Neural progenitor cell (in vitro differentiated cells): ENCODE data around the gene RIPOR2. TPM values are rescaled to one million over a fixed set of nuclear protein-coding genes. Genes with fewer than 3 reads are reported as not detected.

Source experiments
- DNase-seq: peaks from one replicate; pipeline ENCODE4 v3.0.0-alpha.2; 2016; ENCODE audit warnings: low spot score
- H2AFZ ChIP-seq: fragments of 200-600 bp; sonication (generic); replicated peaks from 2 replicates; pipeline ENCODE4 v1.6.1; 2016; ENCODE audit warnings: antibody characterized with exemption
- H3F3A ChIP-seq: fragments of 200-600 bp; sonication (generic); 2 replicates; pipeline ENCODE4 v1.6.1; 2016; ENCODE audit warnings: antibody characterized with exemption, low read depth
- H3K27ac ChIP-seq: fragments of 200-600 bp; sonication (generic); 2 replicates; pipeline ENCODE4 v1.5.1; 2016; ENCODE audit warnings: mild to moderate bottlenecking
- H3K27me3 ChIP-seq: fragments of 200-600 bp; sonication (generic); 2 replicates; pipeline ENCODE4 v1.6.1; 2016; ENCODE audit warnings: mild to moderate bottlenecking, moderate library complexity
- H3K36me3 ChIP-seq: fragments of 200-600 bp; sonication (generic); 2 replicates; pipeline ENCODE4 v1.5.1; 2016
- H3K4me1 ChIP-seq: fragments of 200-600 bp; sonication (generic); 2 replicates; pipeline ENCODE4 v1.6.1; 2016; ENCODE audit warnings: mixed run types
- H3K4me2 ChIP-seq: fragments of 200-600 bp; sonication (generic); 2 replicates; pipeline ENCODE4 v1.6.1; 2016
- H3K4me3 ChIP-seq: fragments of 200-600 bp; sonication (generic); 2 replicates; pipeline ENCODE4 v1.5.1; 2016
- H3K79me2 ChIP-seq: fragments of 200-600 bp; sonication (generic); 2 replicates; pipeline ENCODE4 v1.6.1; 2016; ENCODE audit warnings: low read depth
- H3K9ac ChIP-seq: fragments of 200-600 bp; sonication (generic); 2 replicates; pipeline ENCODE4 v1.6.1; 2016
- H3K9me3 ChIP-seq: fragments of 200-600 bp; sonication (generic); 2 replicates; pipeline ENCODE4 v1.5.1; 2016; ENCODE audit warnings: low read depth
- H4K20me1 ChIP-seq: fragments of 200-600 bp; sonication (generic); 2 replicates; pipeline ENCODE4 v1.6.1; 2016; ENCODE audit warnings: low read depth
- H3K27ac Mint-ChIP-seq: 3 replicates; pipeline ENCODE4 v1.8.0; 2021; ENCODE audit warnings: mixed read lengths
- H3K27me3 Mint-ChIP-seq: 2 replicates; pipeline ENCODE4 v1.8.0; 2022; ENCODE audit warnings: low read depth, mild to moderate bottlenecking, inconsistent platforms, moderate library complexity, mixed read lengths; ENCODE audit not compliant: insufficient read depth
- H3K36me3 Mint-ChIP-seq: 3 replicates; pipeline ENCODE4 v1.8.0; 2021; ENCODE audit warnings: mixed read lengths
- H3K4me1 Mint-ChIP-seq: 3 replicates; pipeline ENCODE4 v1.8.0; 2021; ENCODE audit warnings: mixed read lengths
- H3K4me3 Mint-ChIP-seq: 3 replicates; pipeline ENCODE4 v1.8.0; 2021; ENCODE audit warnings: mild to moderate bottlenecking, moderate library complexity, mixed read lengths
- H3K9me3 Mint-ChIP-seq: 3 replicates; pipeline ENCODE4 v1.8.0; 2020; ENCODE audit warnings: mixed read lengths
- EZH2 ChIP-seq: fragments of 200-600 bp; sonication (generic); IDR thresholded peaks from 2 replicates; pipeline ENCODE4 v1.6.1; 2017; ENCODE audit warnings: antibody characterized with exemption, mild to moderate bottlenecking, moderate library complexity
- EZH2phosphoT487 ChIP-seq: fragments of 200-600 bp; sonication (generic); IDR thresholded peaks from 2 replicates; pipeline ENCODE4 v1.6.1; 2017; ENCODE audit warnings: antibody characterized with exemption
- total RNA-seq: library from RNA; depleted of rRNA; stranded (reverse); fragments of >200 nt; gene quantifications from 2 replicates; pipeline ENCODE4 v1.2.3, GENCODE V29; 2015; ENCODE audit warnings: low replicate concordance
- TF ChIP-seq, protein P1 (sequence below): fragments of 200-600 bp; sonication (generic); IDR thresholded peaks from 2 replicates; pipeline ENCODE4 v1.5.1; 2017; ENCODE audit warnings: antibody characterized with exemption, mild to moderate bottlenecking

The RIPOR2 gene
- total RNA-seq, 1 donor from 2014 or later: 0.26 TPM

DNA sequence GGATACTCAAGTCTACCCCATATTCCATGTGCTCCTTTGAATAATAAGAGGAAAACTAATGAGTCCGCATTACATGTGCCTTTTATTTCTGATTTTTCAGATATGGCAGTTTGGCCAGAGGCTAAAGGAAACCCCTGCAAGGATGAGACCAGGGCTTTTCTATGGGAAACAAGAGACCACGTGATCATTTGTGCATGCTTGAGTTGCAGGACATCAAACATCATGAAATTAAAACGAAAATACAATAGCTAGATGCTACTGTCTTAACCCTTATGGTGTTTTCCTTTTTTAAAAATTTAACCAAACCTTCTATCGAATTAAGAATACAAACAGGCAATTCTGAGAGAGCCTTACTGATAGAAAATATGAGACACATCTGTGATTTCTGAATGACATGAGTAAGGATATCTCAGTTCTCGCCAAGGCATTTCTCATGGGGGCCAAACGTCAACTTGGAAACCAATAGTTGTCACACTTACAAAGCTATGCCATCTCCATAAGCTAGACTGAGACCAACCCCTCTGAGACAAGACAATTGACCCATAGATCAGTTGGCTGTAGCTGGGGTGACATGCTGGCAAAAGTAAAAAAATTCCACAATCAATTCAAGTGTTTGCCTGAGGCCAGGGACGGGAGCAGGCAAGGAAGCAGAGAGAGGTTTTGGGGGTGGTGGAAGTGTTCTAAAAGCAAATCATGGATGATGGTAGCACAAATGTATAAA lies 52.8 kb downstream of the RIPOR2 start:
- peaks cover 14% of the 10 kb centered on the region for H3K4me1 ChIP-seq
- H3K27ac Mint-ChIP-seq: no peak overlapping the region
- H3K27me3 Mint-ChIP-seq: peaks cover 4% of the 10 kb centered on the region
- DNase-seq: no peak
- no peaks in the 10 kb centered on the region for H3F3A ChIP-seq
- no peaks in the 10 kb centered on the region for H3K27me3 ChIP-seq
- TF ChIP-seq EZH2phosphoT487 (no peak), EZH2 (no peak)
- TF ChIP-seq, protein P1, sequence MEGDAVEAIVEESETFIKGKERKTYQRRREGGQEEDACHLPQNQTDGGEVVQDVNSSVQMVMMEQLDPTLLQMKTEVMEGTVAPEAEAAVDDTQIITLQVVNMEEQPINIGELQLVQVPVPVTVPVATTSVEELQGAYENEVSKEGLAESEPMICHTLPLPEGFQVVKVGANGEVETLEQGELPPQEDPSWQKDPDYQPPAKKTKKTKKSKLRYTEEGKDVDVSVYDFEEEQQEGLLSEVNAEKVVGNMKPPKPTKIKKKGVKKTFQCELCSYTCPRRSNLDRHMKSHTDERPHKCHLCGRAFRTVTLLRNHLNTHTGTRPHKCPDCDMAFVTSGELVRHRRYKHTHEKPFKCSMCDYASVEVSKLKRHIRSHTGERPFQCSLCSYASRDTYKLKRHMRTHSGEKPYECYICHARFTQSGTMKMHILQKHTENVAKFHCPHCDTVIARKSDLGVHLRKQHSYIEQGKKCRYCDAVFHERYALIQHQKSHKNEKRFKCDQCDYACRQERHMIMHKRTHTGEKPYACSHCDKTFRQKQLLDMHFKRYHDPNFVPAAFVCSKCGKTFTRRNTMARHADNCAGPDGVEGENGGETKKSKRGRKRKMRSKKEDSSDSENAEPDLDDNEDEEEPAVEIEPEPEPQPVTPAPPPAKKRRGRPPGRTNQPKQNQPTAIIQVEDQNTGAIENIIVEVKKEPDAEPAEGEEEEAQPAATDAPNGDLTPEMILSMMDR: no peak
- H3K27ac ChIP-seq: no peak overlapping the region
- no peaks in the 10 kb centered on the region for H4K20me1 ChIP-seq
- no peak overlapping the region for H3K4me2 ChIP-seq
- peaks cover 8% of the 10 kb centered on the region for H3K4me1 Mint-ChIP-seq
- H3K79me2 ChIP-seq: no peaks in the 10 kb centered on the region
- H3K4me3 ChIP-seq: no peak overlapping the region
- no peak overlapping the region for H2AFZ ChIP-seq
- H3K9ac ChIP-seq: no peak overlapping the region
- H3K36me3 Mint-ChIP-seq: no peaks in the 10 kb centered on the region
- no peak overlapping the region for H3K4me3 Mint-ChIP-seq
- no peaks in the 10 kb centered on the region for H3K36me3 ChIP-seq
- peaks cover 5% of the 10 kb centered on the region for H3K9me3 Mint-ChIP-seq
- no peaks in the 10 kb centered on the region for H3K9me3 ChIP-seq

DNA sequence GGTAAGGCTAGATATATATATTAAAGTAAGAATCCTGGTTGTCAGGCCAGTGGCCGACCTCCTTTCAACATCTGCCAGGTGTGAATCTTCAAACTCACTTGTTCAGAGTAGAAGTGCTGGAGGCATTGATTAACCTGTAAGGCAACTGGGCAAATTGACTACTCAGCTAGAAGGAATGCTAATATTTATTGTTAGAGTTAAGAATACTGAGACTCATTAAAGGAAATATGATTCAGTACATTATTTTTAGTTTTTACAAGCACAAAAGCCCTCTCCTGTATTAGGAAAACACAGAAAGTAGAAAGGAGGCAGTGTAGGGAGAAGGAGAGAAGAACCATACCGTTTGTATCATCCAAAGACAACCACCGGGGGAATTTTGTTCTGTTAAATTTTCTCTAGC lies 53.5 kb downstream of the RIPOR2 start:
- no peaks in the 10 kb centered on the region for H4K20me1 ChIP-seq
- Mint-ChIP-seq H3K36me3 (no peaks in the 10 kb centered on the region), H3K27ac (no peak overlapping the region), H3K27me3 (peaks cover 4% of the 10 kb centered on the region), H3K9me3 (peaks cover 8% of the 10 kb centered on the region), H3K4me1 (peaks cover 4% of the 10 kb centered on the region), H3K4me3 (no peak overlapping the region)
- H3K27me3 ChIP-seq: no peaks in the 10 kb centered on the region
- H3K36me3 ChIP-seq: no peaks in the 10 kb centered on the region
- H3K9ac ChIP-seq: no peak overlapping the region
- no peak for TF ChIP-seq EZH2
- TF ChIP-seq EZH2phosphoT487: no peak
- TF ChIP-seq, protein P1: no peak
- H3K4me1 ChIP-seq: peaks cover 8% of the 10 kb centered on the region
- H3K4me2 ChIP-seq: no peak overlapping the region
- DNase-seq: no peak
- no peaks in the 10 kb centered on the region for H3K9me3 ChIP-seq
- no peak overlapping the region for H2AFZ ChIP-seq
- H3K4me3 ChIP-seq: no peak overlapping the region
- H3K79me2 ChIP-seq: no peaks in the 10 kb centered on the region
- no peak overlapping the region for H3K27ac ChIP-seq
- peaks cover under 1% of the 10 kb centered on the region for H3F3A ChIP-seq

DNA sequence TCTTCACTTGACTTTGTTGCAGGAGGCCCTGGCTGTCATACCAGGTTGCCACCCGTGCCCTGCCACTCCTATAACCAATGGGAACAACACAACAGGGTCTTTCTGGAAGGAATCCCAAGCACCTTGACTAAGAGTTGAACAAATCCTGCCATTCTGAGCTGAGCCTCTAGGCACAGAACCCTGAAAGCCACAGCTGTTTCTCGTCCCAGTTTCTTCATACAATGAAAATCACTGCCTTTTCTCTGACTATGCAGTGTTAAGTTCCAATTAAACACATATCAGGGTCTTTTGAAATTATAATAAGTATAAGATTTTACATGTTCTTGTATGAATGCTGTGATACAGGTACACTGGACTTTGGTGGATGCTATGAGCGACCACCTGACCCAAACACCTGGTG lies 54.4 kb downstream of the RIPOR2 start:
- Histone ChIP-seq H4K20me1 (no peaks in the 10 kb centered on the region), H3K9me3 (no peaks in the 10 kb centered on the region), H2AFZ (no peak overlapping the region), H3K4me3 (no peak overlapping the region), H3K4me2 (no peak overlapping the region), H3K27ac (no peak overlapping the region), H3K4me1 (peaks cover 16% of the 10 kb centered on the region), H3K36me3 (no peaks in the 10 kb centered on the region), H3K79me2 (no peaks in the 10 kb centered on the region), H3F3A (peaks cover 9% of the 10 kb centered on the region), H3K27me3 (no peaks in the 10 kb centered on the region), H3K9ac (no peak overlapping the region)
- no peak overlapping the region for H3K27ac Mint-ChIP-seq
- no peak for TF ChIP-seq EZH2phosphoT487
- TF ChIP-seq, protein P1: no peak
- TF ChIP-seq EZH2: no peak
- DNase-seq: no peak
- H3K36me3 Mint-ChIP-seq: no peaks in the 10 kb centered on the region
- H3K27me3 Mint-ChIP-seq: peaks cover 4% of the 10 kb centered on the region
- peaks cover 10% of the 10 kb centered on the region for H3K9me3 Mint-ChIP-seq
- H3K4me1 Mint-ChIP-seq: peaks cover 4% of the 10 kb centered on the region
- no peak overlapping the region for H3K4me3 Mint-ChIP-seq
